ENCODE measurements around the gene TRIM2.

The TRIM2 gene

GRCh38 chr4:153255233-153255632, 51.0 kb downstream of the TRIM2 start:
- DNase-seq: no peak

- DNase-seq: peak in 1 of 4 experiments; percentile 3
Observed at GRCh38 chr4:153257151-153257620, 52.9 kb downstream of the TRIM2 start.

GRCh38 chr4:153257991-153258390, 53.7 kb downstream of the TRIM2 start:
- DNase-seq: no peak

- no peak for DNase-seq
Observed at GRCh38 chr4:153258750-153259149, 54.5 kb downstream of the TRIM2 start.

- no peak for DNase-seq
Observed at GRCh38 chr4:153259661-153260060, 55.4 kb downstream of the TRIM2 start.

GRCh38 chr4:153260132-153260531, 55.9 kb downstream of the TRIM2 start:
- DNase-seq: no peak

- DNase-seq: no peak
Observed at GRCh38 chr4:153260553-153261300, 56.5 kb downstream of the TRIM2 start.

GRCh38 chr4:153261461-153261860, 57.2 kb downstream of the TRIM2 start:
- no peak for DNase-seq

- DNase-seq: no peak
Observed at GRCh38 chr4:153261914-153262313, 57.7 kb downstream of the TRIM2 start.

GRCh38 chr4:153265306-153266047, 61.2 kb downstream of the TRIM2 start:
- DNase-seq: no peak

- no peak for DNase-seq
Observed at GRCh38 chr4:153266988-153267387, 62.7 kb downstream of the TRIM2 start.

- no peak for DNase-seq
Observed at GRCh38 chr4:153267890-153268289, 63.6 kb downstream of the TRIM2 start.

GRCh38 chr4:153268295-153268694, 64.1 kb downstream of the TRIM2 start:
- DNase-seq: no peak

GRCh38 chr4:153269218-153269990, 65.2 kb downstream of the TRIM2 start:
- no peak for DNase-seq

GRCh38 chr4:153270361-153270760, 66.1 kb downstream of the TRIM2 start:
- DNase-seq: no peak

- DNase-seq: no peak
Observed at GRCh38 chr4:153271820-153272219, 67.6 kb downstream of the TRIM2 start.

GRCh38 chr4:153273751-153274150, 69.5 kb downstream of the TRIM2 start:
- DNase-seq: no peak

- DNase-seq: no peak
Observed at GRCh38 chr4:153274967-153275366, 70.7 kb downstream of the TRIM2 start.

GRCh38 chr4:153275380-153276276, 71.4 kb downstream of the TRIM2 start:
- no peak for DNase-seq

- DNase-seq: no peak
Observed at GRCh38 chr4:153276971-153277370, 72.7 kb downstream of the TRIM2 start.

GRCh38 chr4:153281476-153281875, 77.2 kb downstream of the TRIM2 start:
- no peak for DNase-seq

GRCh38 chr4:153282023-153282422, 77.8 kb downstream of the TRIM2 start:
- no peak for DNase-seq
